GM19438 (cell line): ENCODE measurements around the gene BBS9.
"Not testable (repeated sequence)": the region's sequence is repeated elsewhere in the genome, so short reads cannot be mapped to it uniquely, and the experiment has no call there.

Source experiments
- ATAC-seq: cut with Tn5 transposase; IDR thresholded peaks from one replicate; pipeline ENCODE4 v1.9.1; 2021; ENCODE audit warnings: low read depth; ENCODE audit not compliant: unreplicated experiment

Gene BBS9

GRCh38 chr7:33477719-33478480 is 348.5 kb downstream of the BBS9 start:
- no peak for ATAC-seq

- ATAC-seq, result not testable (repeated sequence)
Measured at GRCh38 chr7:33484476-33484875, 355.1 kb downstream of the BBS9 start.

- ATAC-seq, result no peak
Measured at GRCh38 chr7:33485747-33486493, 356.6 kb downstream of the BBS9 start.

GRCh38 chr7:33486633-33487032 is 357.3 kb downstream of the BBS9 start:
- no peak for ATAC-seq

GRCh38 chr7:33487998-33488682 is 358.8 kb downstream of the BBS9 start:
- no peak for ATAC-seq

DNA sequence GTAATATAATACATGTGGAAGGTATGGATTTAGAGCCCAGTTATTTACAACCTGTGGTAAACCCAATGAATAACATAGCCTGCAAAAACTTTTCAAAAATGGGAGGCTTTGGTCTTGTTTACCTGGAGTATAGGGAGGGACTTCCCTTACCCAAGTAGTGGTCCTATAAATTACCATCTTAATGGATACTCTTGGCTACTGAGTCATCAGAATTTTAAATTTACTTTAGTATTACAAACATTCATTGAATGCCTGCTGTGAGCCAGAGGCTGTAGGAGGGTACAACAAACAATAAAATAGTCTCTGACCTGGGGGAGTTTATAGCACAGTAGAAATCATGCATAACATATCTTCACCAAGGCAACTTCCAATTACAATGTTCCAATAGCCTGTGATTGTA is 365.1 kb downstream of the BBS9 start:
- ATAC-seq, result no peak

- ATAC-seq, result no peak
Measured at GRCh38 chr7:33495207-33495606, 365.8 kb downstream of the BBS9 start.

DNA sequence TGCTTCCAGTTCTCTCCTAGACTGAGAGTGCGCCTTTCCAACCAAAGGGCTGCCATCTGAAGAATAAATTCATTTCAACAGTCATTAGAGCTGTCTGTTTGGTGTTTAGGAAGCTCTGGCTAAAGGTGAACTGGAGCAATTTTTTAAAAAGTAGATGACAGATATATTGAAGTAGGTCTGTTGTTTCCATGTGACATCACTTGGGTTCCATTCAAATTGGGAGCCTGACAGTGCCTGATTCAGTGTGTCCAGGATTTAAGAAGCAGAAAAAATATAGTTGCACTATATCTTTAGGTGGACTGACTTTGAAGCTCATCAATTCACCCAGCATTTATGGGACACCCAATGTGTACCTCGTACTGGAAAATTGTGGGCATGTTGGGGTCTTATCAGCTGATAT is 367.7 kb downstream of the BBS9 start:
- ATAC-seq, result no peak

GRCh38 chr7:33500703-33501701 is 371.6 kb downstream of the BBS9 start:
- ATAC-seq, result no peak

GRCh38 chr7:33503014-33503413 is 373.6 kb downstream of the BBS9 start:
- ATAC-seq, result no peak

- ATAC-seq, result no peak
Measured at GRCh38 chr7:33503736-33504135, 374.4 kb downstream of the BBS9 start.

- no peak for ATAC-seq
Measured at GRCh38 chr7:33504266-33504665, 374.9 kb downstream of the BBS9 start.

DNA sequence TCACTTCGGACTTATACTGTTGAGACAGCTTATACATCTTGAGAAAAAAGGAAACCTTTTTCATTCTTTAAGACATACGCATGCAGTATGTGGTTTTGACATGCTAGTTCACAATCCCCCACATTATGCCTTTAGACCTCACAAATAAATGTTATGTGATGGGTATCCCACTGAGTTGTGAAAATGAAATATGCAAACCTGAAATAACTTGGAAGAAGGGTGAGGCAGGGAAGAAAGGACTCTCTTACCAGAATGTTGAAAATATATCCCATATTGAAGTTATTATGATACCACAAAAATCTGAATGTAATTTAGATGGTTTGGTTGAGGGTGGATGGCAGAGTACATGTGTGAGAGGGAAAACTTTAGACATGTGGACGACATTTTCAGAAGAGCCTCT is 379.8 kb downstream of the BBS9 start:
- ATAC-seq, result no peak

GRCh38 chr7:33511778-33512177 is 382.4 kb downstream of the BBS9 start:
- no peak for ATAC-seq

DNA sequence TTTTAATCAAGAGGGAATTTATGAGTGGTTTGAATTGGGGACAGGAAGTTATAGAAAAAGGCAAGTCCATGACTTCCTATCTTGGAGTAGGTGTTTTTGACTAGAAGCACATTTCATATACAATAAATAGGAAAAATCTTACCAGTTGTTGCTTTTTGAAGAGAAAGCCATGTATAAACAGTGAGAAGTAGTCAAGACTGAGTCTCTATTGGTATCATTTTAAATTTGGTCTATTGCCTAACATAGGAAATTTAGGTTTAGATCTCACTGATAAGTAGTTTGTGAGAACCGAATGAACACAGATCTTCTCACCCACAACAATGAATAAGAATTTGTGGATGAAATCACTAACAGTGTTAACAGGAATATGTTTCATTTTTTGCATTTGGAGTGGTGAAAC is 387.2 kb downstream of the BBS9 start:
- ATAC-seq, result no peak

- ATAC-seq, result no peak
Measured at GRCh38 chr7:33517191-33517590, 387.8 kb downstream of the BBS9 start.

DNA sequence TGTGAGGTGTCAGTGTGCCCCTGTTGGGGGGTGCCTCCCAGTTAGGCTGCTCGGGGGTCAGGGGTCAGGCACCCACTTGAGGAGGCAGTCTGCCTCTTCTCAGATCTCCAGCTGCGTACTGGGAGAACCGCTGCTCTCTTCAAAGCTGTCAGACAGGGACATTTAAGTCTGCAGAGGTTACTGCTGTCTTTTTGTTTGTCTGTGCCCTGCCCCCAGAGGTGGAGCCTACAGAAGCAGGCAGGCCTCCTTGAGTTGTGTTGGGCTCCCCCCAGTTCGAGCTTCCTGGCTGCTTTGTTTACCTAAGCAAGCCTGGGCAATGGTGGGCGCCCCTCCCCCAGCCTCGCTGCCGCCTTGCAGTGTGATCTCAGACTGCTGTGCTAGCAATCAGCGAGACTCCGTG is 397.6 kb downstream of the BBS9 start:
- not testable (repeated sequence) for ATAC-seq

GRCh38 chr7:33527613-33528012 is 398.2 kb downstream of the BBS9 start:
- not testable (repeated sequence) for ATAC-seq

GRCh38 chr7:33529070-33529469 is 399.7 kb downstream of the BBS9 start:
- ATAC-seq, result no peak

- ATAC-seq, result no peak
Measured at GRCh38 chr7:33530664-33531063, 401.3 kb downstream of the BBS9 start.
